HepG2 (cell line): ENCODE results near the gene LRRFIP2. TPM values are rescaled to one million over a fixed set of nuclear protein-coding genes. Genes with fewer than 3 reads are reported as not detected.

Source experiments
- ATAC-seq: fragments of 200-7000 bp; cut with Tn5 transposase; 3 replicates; pipeline ENCODE4 v1.9.1; 2020; ENCODE audit warnings: mild to moderate bottlenecking, moderate library complexity
- BruUV-seq: library from RNA; stranded (reverse); fragments of 400-500 nt; replicated peaks from 2 replicates; lab custom pipeline; 2021; lab: Mats Ljungman, UMichigan
- CTCF ChIA-PET: fragments of 300-600 bp; formaldehyde crosslinking; extraction: SDS; loops from one replicate; lab custom pipeline; 2021; ENCODE audit warnings: low total read pairs, inconsistent platforms, low intra/inter-chr PET ratio; lab: Yijun Ruan, JAX
- POLR2A ChIA-PET: fragments of 350-600 bp; sonication (Branson Sonifier 250); formaldehyde crosslinking; loops from one replicate; lab custom pipeline; 2020; ENCODE audit warnings: antibody characterized with exemption, inconsistent platforms; lab: Yijun Ruan, JAX
- DNase-seq: peaks from one replicate; pipeline ENCODE4 v3.0.0-alpha.2; 2015; ENCODE audit warnings: low spot score
- FAIRE-seq: peaks from 3 replicates; lab custom pipeline; 2011; peaks lifted over from hg19 to GRCh38; lab: Jason Lieb, UNC
- H2AFZ ChIP-seq: one replicate; pipeline ENCODE4 v1.6.1; 2011; ENCODE audit warnings: low read length, inconsistent platforms
- H3K27ac ChIP-seq: fragments of 300-600 bp; 3 replicates; pipeline ENCODE4 v1.8.0; 2011; ENCODE audit warnings: mixed run types, mild to moderate bottlenecking, mixed read lengths, low read length, inconsistent platforms; ENCODE audit not compliant: insufficient read depth; ENCODE audit errors: extremely low read length
- H3K27me3 ChIP-seq, 2 experiments: fragments of 200-600 bp in 1 of 2; 2 replicates in 1 of 2; 3 replicates in 1 of 2; pipeline versions ENCODE4 v1.6.0 to v1.8.0; 2011; ENCODE audit warnings: low read length in 2 of 2, mild to moderate bottlenecking in 2 of 2, moderate library complexity in 2 of 2, inconsistent platforms in 1 of 2; ENCODE audit not compliant: insufficient read depth in 2 of 2, control insufficient read depth in 1 of 2
- H3K36me3 ChIP-seq, 2 experiments: fragments of 200-600 bp in 1 of 2; replicated peaks in 1 of 2; 2 replicates in 1 of 2; 3 replicates in 1 of 2; pipeline versions ENCODE4 v1.5.1 to v1.8.0; 2011; ENCODE audit warnings: low read length in 2 of 2, inconsistent platforms in 1 of 2; ENCODE audit not compliant: insufficient read depth in 2 of 2, control insufficient read depth in 1 of 2
- H3K4me1 ChIP-seq: 2 replicates; pipeline ENCODE4 v1.5.1; 2012; ENCODE audit warnings: low read length, inconsistent platforms; ENCODE audit not compliant: insufficient read depth
- H3K4me2 ChIP-seq: 2 replicates; pipeline ENCODE4 v1.6.0; 2011; ENCODE audit warnings: low read depth, low read length, inconsistent platforms
- H3K4me3 ChIP-seq, 3 experiments: fragments of 200-600 bp in 1 of 3; sonication (generic), shearing (Covaris generic) in 1 of 3; replicated peaks in 1 of 3; 2 replicates each; pipeline ENCODE4 v1.5.1; 2011 to 2016; ENCODE audit warnings: low read length in 3 of 3, inconsistent platforms in 2 of 3, low read depth in 2 of 3, mild to moderate bottlenecking in 2 of 3, control low read depth in 1 of 3, mixed read lengths in 1 of 3; ENCODE audit not compliant: insufficient read depth in 1 of 3
- H3K79me2 ChIP-seq: one replicate; pipeline ENCODE4 v1.6.1; 2011; ENCODE audit warnings: low read length, inconsistent platforms; ENCODE audit not compliant: insufficient read depth
- H3K9ac ChIP-seq: 2 replicates; pipeline ENCODE4 v1.6.0; 2011; ENCODE audit warnings: mild to moderate bottlenecking, low read depth, low read length, inconsistent platforms; ENCODE audit not compliant: insufficient read depth
- H3K9me3 ChIP-seq: 2 replicates; pipeline ENCODE4 v1.5.1; 2012; ENCODE audit warnings: mild to moderate bottlenecking, low read length
- H4K20me1 ChIP-seq: 2 replicates; pipeline ENCODE4 v1.6.0; 2011; ENCODE audit warnings: inconsistent platforms, mild to moderate bottlenecking, low read length, moderate library complexity; ENCODE audit not compliant: insufficient read depth
- WGBS: methylation state at CpG from one replicate; pipeline ENCODE4 v1.1.6; 2017; ENCODE audit warnings: low lambda C conversion rate; 5-methylcytosine and 5-hydroxymethylcytosine counted together
- in situ Hi-C: cut with HindIII; loops from 2 replicates; pipeline ENCODE4 v1.10.0; 2017; ENCODE audit warnings: low pct_unique_long_range_greater_than_20kb; ENCODE audit not compliant: extremely low pct_ligation_motif_present
- intact Hi-C: fragments of 100-400 bp; cut with micrococcal nuclease; formaldehyde crosslinking; loops from one replicate; pipeline ENCODE4 v1.10.0; 2022; ENCODE audit not compliant: unreplicated experiment
- polyA plus RNA-seq, 8 experiments: library from polyadenylated mRNA; depleted of rRNA in 3 of 8; stranded (reverse) in 7 of 8; unstranded in 1 of 8; fragments of >200 nt; fragmentation: Illumina TruSeq in 4 of 8; extraction: Trizol in 4 of 8; gene quantifications; 2 replicates each; pipeline versions ENCODE4 v1.2.1 to v1.2.3, GENCODE V29; 2011 to 2016; ENCODE audit warnings: low read depth in 4 of 8, missing spikeins in 1 of 8, mixed read lengths in 1 of 8; ENCODE audit not compliant: insufficient read depth in 1 of 8
- total RNA-seq, 5 experiments: library from RNA; depleted of rRNA; stranded (reverse); fragments of >200 nt; fragmentation: Illumina TruSeq; extraction: Trizol; gene quantifications; 2 replicates each; pipeline ENCODE4 v1.2.3, GENCODE V29; 2016; ENCODE audit warnings: low read depth in 1 of 5
- TF ChIP-seq, protein P1 (sequence below): sonication (generic); formaldehyde crosslinking; IDR thresholded peaks from 2 replicates; pipeline ENCODE4 v1.5.1; 2020; ENCODE audit warnings: missing genetic modification reagents, mild to moderate bottlenecking, borderline replicate concordance
- TF ChIP-seq, protein P2 (sequence below): sonication (generic); formaldehyde crosslinking; conservative IDR thresholded peaks from 2 replicates; pipeline ENCODE4 v1.4.0; 2020; ENCODE audit warnings: mild to moderate bottlenecking, missing genetic modification reagents, moderate library complexity

Gene LRRFIP2
- total and polyA plus RNA-seq, 2 of the 13 experiments (the other 11 are each of a cell fraction or from before 2014, with no cell fraction given) = 13.5 to 32.2 TPM

DNA sequence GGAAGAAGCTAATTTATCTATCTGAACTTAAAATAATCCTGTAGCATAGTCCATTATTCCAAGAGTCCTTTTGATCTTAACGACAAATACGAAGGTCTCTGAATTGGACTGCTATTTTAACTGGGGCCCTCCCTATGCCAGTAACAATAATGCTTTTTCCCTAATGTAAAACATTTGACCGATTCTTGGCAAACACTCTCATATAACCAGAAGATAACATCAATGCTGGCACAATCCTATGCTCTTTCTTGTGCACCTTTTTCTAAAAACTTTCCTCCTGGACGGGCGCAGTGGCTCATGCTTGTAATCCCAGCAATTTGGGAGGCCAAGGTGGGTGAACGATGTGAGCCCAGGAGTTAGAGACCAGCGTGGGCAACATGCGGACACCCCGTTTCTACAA, 3.9 kb downstream of the LRRFIP2 start:
- 89% methylated on average over 9 of the region's 9 CpGs for WGBS
- Histone ChIP-seq H3K4me3 (no peak overlapping the region), H3K79me2 (peaks cover 50% of the 10 kb centered on the region), H3K4me1 (peaks cover 45% of the 10 kb centered on the region), H3K36me3 (no peaks in the 10 kb centered on the region; a peak in 2 of 5 replicates), H3K27me3 (no peaks in the 10 kb centered on the region), H3K4me2 (no peak overlapping the region), H3K27ac (peak overlapping the region; percentile 6), H4K20me1 (no peaks in the 10 kb centered on the region), H3K9me3 (no peaks in the 10 kb centered on the region), H3K9ac (no peak overlapping the region)
- CTCF ChIA-PET = no interaction called here
- intact Hi-C loops (no loop called here), in situ Hi-C loops (no loop called here)
- FAIRE-seq = no peak
- POLR2A ChIA-PET = no interaction called here
- ATAC-seq = no peak
- no peak for DNase-seq
- no TSS peak for BruUV-seq
- TF ChIP-seq, protein P1, sequence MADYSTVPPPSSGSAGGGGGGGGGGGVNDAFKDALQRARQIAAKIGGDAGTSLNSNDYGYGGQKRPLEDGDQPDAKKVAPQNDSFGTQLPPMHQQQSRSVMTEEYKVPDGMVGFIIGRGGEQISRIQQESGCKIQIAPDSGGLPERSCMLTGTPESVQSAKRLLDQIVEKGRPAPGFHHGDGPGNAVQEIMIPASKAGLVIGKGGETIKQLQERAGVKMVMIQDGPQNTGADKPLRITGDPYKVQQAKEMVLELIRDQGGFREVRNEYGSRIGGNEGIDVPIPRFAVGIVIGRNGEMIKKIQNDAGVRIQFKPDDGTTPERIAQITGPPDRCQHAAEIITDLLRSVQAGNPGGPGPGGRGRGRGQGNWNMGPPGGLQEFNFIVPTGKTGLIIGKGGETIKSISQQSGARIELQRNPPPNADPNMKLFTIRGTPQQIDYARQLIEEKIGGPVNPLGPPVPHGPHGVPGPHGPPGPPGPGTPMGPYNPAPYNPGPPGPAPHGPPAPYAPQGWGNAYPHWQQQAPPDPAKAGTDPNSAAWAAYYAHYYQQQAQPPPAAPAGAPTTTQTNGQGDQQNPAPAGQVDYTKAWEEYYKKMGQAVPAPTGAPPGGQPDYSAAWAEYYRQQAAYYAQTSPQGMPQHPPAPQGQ (CRISPR knock-in tag) = no peak
- TF ChIP-seq, protein P2, sequence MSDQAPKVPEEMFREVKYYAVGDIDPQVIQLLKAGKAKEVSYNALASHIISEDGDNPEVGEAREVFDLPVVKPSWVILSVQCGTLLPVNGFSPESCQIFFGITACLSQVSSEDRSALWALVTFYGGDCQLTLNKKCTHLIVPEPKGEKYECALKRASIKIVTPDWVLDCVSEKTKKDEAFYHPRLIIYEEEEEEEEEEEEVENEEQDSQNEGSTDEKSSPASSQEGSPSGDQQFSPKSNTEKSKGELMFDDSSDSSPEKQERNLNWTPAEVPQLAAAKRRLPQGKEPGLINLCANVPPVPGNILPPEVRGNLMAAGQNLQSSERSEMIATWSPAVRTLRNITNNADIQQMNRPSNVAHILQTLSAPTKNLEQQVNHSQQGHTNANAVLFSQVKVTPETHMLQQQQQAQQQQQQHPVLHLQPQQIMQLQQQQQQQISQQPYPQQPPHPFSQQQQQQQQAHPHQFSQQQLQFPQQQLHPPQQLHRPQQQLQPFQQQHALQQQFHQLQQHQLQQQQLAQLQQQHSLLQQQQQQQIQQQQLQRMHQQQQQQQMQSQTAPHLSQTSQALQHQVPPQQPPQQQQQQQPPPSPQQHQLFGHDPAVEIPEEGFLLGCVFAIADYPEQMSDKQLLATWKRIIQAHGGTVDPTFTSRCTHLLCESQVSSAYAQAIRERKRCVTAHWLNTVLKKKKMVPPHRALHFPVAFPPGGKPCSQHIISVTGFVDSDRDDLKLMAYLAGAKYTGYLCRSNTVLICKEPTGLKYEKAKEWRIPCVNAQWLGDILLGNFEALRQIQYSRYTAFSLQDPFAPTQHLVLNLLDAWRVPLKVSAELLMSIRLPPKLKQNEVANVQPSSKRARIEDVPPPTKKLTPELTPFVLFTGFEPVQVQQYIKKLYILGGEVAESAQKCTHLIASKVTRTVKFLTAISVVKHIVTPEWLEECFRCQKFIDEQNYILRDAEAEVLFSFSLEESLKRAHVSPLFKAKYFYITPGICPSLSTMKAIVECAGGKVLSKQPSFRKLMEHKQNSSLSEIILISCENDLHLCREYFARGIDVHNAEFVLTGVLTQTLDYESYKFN (CRISPR knock-in tag) = 0 out of 2 replicates have a peak, but pooled peaks have one; percentile 3
- TF ChIP-seq, all 625 proteins: peak for 1
- no peak overlapping the region for H2AFZ ChIP-seq
